Liver (tissue), 3 donors: ENCODE results near the gene RBFOX1.

Source experiments
- NR2F2 ChIP-seq: IDR thresholded peaks from 2 replicates; pipeline ENCODE4 v1.6.1; 2016; ENCODE audit warnings: antibody characterized with exemption
- RXRA ChIP-seq, 2 donors: IDR thresholded peaks; 2 replicates each; pipeline ENCODE4 v1.6.1; 2017 to 2018; ENCODE audit warnings: antibody characterized with exemption in 2 of 2, mild to moderate bottlenecking in 1 of 2
- YY1 ChIP-seq: IDR thresholded peaks from 2 replicates; pipeline ENCODE4 v1.6.1; 2016; ENCODE audit warnings: antibody characterized with exemption, mild to moderate bottlenecking
- TF ChIP-seq, protein P1 (sequence below): fragments of 150-350 bp; IDR thresholded peaks from 2 replicates; pipeline ENCODE4 v1.5.1; 2017; ENCODE audit warnings: improper control_type of control experiment, low read depth, low read length; ENCODE audit not compliant: missing input control
- TF ChIP-seq, protein P2 (sequence below): IDR thresholded peaks from 2 replicates; pipeline ENCODE4 v1.6.1; 2016; ENCODE audit warnings: antibody characterized with exemption
- donor health status: healthy.
- donor health status: healthy.

DNA sequence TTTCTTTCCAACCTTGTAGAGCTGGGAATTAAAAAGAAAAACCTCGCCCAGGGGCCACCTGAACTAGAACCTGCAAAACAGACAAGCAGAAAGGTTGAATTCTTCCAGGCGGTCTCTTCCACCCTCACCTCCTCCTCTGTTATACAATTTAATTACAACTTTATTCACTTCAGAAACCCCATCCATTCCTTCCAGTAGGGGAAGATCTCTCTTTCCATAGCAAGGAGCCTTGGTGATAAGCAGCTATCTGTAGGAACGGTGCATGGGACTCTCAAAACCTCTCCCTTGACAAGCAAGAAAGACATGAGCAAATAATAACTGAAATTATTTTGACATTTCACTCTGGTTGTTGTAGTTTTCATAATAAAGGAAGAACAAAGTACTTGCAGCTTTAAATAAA, 176.0 kb downstream of the RBFOX1 start:
- TF ChIP-seq RXRA (IDR thresholded peaks at IDR 0.05) = no peak
- TF ChIP-seq, protein P1, sequence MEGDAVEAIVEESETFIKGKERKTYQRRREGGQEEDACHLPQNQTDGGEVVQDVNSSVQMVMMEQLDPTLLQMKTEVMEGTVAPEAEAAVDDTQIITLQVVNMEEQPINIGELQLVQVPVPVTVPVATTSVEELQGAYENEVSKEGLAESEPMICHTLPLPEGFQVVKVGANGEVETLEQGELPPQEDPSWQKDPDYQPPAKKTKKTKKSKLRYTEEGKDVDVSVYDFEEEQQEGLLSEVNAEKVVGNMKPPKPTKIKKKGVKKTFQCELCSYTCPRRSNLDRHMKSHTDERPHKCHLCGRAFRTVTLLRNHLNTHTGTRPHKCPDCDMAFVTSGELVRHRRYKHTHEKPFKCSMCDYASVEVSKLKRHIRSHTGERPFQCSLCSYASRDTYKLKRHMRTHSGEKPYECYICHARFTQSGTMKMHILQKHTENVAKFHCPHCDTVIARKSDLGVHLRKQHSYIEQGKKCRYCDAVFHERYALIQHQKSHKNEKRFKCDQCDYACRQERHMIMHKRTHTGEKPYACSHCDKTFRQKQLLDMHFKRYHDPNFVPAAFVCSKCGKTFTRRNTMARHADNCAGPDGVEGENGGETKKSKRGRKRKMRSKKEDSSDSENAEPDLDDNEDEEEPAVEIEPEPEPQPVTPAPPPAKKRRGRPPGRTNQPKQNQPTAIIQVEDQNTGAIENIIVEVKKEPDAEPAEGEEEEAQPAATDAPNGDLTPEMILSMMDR = no peak
- no peak for TF ChIP-seq YY1
- TF ChIP-seq, protein P2, sequence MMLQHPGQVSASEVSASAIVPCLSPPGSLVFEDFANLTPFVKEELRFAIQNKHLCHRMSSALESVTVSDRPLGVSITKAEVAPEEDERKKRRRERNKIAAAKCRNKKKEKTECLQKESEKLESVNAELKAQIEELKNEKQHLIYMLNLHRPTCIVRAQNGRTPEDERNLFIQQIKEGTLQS = no peak
- TF ChIP-seq NR2F2 = no peak
